ENCODE results near the gene DUS3L. TPM values are rescaled to one million over a fixed set of nuclear protein-coding genes. Genes with fewer than 3 reads are reported as not detected.

Gene DUS3L
- total RNA-seq, 1 experiment from 2014 or later, result 39.6 TPM

GRCh38 chr19:5775668-5776309, 15.2 kb downstream of the DUS3L start:
- BruUV-seq (replicated peaks), result no TSS peak
- DNase-seq (ENCODE audit: low read depth, low spot score), result no peak
- Histone ChIP-seq H3K36me3 (ENCODE audit: control insufficient read depth, insufficient read depth, low read length) (no peaks in the 10 kb centered on the region), H3K4me1 (ENCODE audit: control insufficient read depth, insufficient read depth, low read length) (peaks cover 3% of the 10 kb centered on the region; the same call in 1 of the 2 replicates), H3K9me3 (ENCODE audit: control insufficient read depth, insufficient read depth, low read depth, low read length) (no peaks in the 10 kb centered on the region), H3K27ac (ENCODE audit: low read length) (no peak overlapping the region), H3K27me3 (ENCODE audit: control insufficient read depth, insufficient read depth, low read length) (no peaks in the 10 kb centered on the region), H3K4me3 (ENCODE audit: low read depth in 2 of 2, low read length in 2 of 2) (no peak overlapping the region)
- no peak for TF ChIP-seq REST (IDR thresholded peaks at IDR 0.05; ENCODE audit: insufficient read depth in 1 of 2, low read depth in 2 of 2, low read length in 1 of 2)
- TF ChIP-seq POLR2AphosphoS5 (IDR thresholded peaks at IDR 0.05; ENCODE audit: low read depth, low read length), result no peak
- no peak for TF ChIP-seq SIN3A (IDR thresholded peaks at IDR 0.05; ENCODE audit: borderline replicate concordance, insufficient read depth, low read depth, low read length)
- TF ChIP-seq CTCF (IDR thresholded peaks at IDR 0.05), result no peak
- no peak for TF ChIP-seq TCF7L2 (IDR thresholded peaks at IDR 0.05; ENCODE audit: low read depth, low read length)
- POLR2A ChIA-PET, result no interaction called here
- no peak for ATAC-seq
- in situ Hi-C loops (cut with HindIII; ENCODE audit: low pct_unique_long_range_greater_than_20kb, low sequenced_read_pairs) (no loop called here), intact Hi-C loops (cut with micrococcal nuclease; ENCODE audit: unreplicated experiment) (no loop called here)
- CTCF ChIA-PET, result interaction anchor here (0.8 kb wide), 1 partner anchor 18 kb away, joined by 4 read pairs; no protein-coding TSS in a partner anchor

- Histone ChIP-seq H3K9me3 (ENCODE audit: control insufficient read depth, insufficient read depth, low read depth, low read length) (no peaks in the 10 kb centered on the region), H3K4me3 (ENCODE audit: low read depth in 2 of 2, low read length in 2 of 2) (no peak overlapping the region), H3K36me3 (ENCODE audit: control insufficient read depth, insufficient read depth, low read length) (no peaks in the 10 kb centered on the region), H3K27ac (ENCODE audit: low read length) (no peak overlapping the region; the same call in 1 of the 2 replicates), H3K4me1 (ENCODE audit: control insufficient read depth, insufficient read depth, low read length) (peaks cover 3% of the 10 kb centered on the region; the same call in 1 of the 2 replicates), H3K27me3 (ENCODE audit: control insufficient read depth, insufficient read depth, low read length) (no peaks in the 10 kb centered on the region)
- intact Hi-C loops (cut with micrococcal nuclease; ENCODE audit: unreplicated experiment), result no loop called here
- ChIA-PET POLR2A (no interaction called here), CTCF (interaction anchor here (0.8 kb wide), 1 partner anchor 19 kb away, joined by 4 read pairs; no protein-coding TSS in a partner anchor)
- ATAC-seq, result no peak
- BruUV-seq (replicated peaks), result no TSS peak
- in situ Hi-C loops (cut with HindIII; ENCODE audit: low pct_unique_long_range_greater_than_20kb, low sequenced_read_pairs), result no loop called here
- TF ChIP-seq SIN3A (IDR thresholded peaks at IDR 0.05; ENCODE audit: borderline replicate concordance, insufficient read depth, low read depth, low read length), result no peak
- no peak for TF ChIP-seq CTCF (IDR thresholded peaks at IDR 0.05)
- TF ChIP-seq REST (IDR thresholded peaks at IDR 0.05; ENCODE audit: insufficient read depth in 1 of 2, low read depth in 2 of 2, low read length in 1 of 2), result no peak
- TF ChIP-seq POLR2AphosphoS5 (IDR thresholded peaks at IDR 0.05; ENCODE audit: low read depth, low read length), result no peak
- TF ChIP-seq TCF7L2 (IDR thresholded peaks at IDR 0.05; ENCODE audit: low read depth, low read length), result no peak
- no peak for DNase-seq (ENCODE audit: low read depth, low spot score)
Measured at GRCh38 chr19:5774921-5775320, 16.0 kb downstream of the DUS3L start.

All from Panc1 (cell line).